Activated CD4-positive, alpha-beta T cell treated with anti-CD3 and anti-CD28 coated beads for 36 hours (primary cell): Measurements from ENCODE around the gene PRODH. TPM values are rescaled to one million over a fixed set of nuclear protein-coding genes. Genes with fewer than 3 reads are reported as not detected.
"Not testable (repeated sequence)": the region's sequence is repeated elsewhere in the genome, so short reads cannot be mapped to it uniquely, and the experiment has no call there.

ENCODE experiments used
- ATAC-seq: fragments of 200-7000 bp; cut with Tn5 transposase; one replicate; pipeline ENCODE4 v1.10.0; 2021; ENCODE audit warnings: mild to moderate bottlenecking, moderate library complexity
- CTCF ChIA-PET: fragments of 350-600 bp; sonication (Branson Sonifier 250); formaldehyde crosslinking; loops from one replicate; lab custom pipeline; 2021; ENCODE audit warnings: antibody characterized with exemption; lab: Charles Lee
- POLR2A ChIA-PET: fragments of 350-600 bp; sonication (Branson Sonifier 250); formaldehyde crosslinking; loops from one replicate; lab custom pipeline; 2021; ENCODE audit warnings: antibody characterized with exemption, inconsistent platforms; lab: Charles Lee
- DNase-seq: peaks from one replicate; pipeline ENCODE4 v3.0.0-alpha.2; 2020
- H3K27ac Mint-ChIP-seq: one replicate; pipeline ENCODE4 v1.8.0; 2021; ENCODE audit warnings: mixed read lengths
- H3K27me3 Mint-ChIP-seq: one replicate; pipeline ENCODE4 v1.8.0; 2021; ENCODE audit warnings: mixed read lengths
- H3K36me3 Mint-ChIP-seq: one replicate; pipeline ENCODE4 v1.8.0; 2021; ENCODE audit warnings: low read depth, mixed read lengths
- H3K4me1 Mint-ChIP-seq: one replicate; pipeline ENCODE4 v1.8.0; 2021; ENCODE audit warnings: mixed read lengths
- H3K4me3 Mint-ChIP-seq: one replicate; pipeline ENCODE4 v1.8.0; 2021; ENCODE audit warnings: mild to moderate bottlenecking, moderate library complexity, mixed read lengths
- H3K9me3 Mint-ChIP-seq: one replicate; pipeline ENCODE4 v1.8.0; 2021; ENCODE audit warnings: low read depth, mixed read lengths
- intact Hi-C, 2 experiments: fragments of 100-400 bp; cut with DNase I in 1 of 2; cut with micrococcal nuclease in 1 of 2; formaldehyde crosslinking; loops; one replicate each; pipeline versions ENCODE4 v1.14.2 to v1.15.1; 2022 to 2024; cut with DNase I, micrococcal nuclease
- total RNA-seq, 2 experiments: library from RNA; stranded (reverse); gene quantifications; one replicate each; pipeline ENCODE4 v1.2.3, GENCODE V29; 2021

The PRODH gene
- total RNA-seq, 2 experiments from 2014 or later, result not detected

DNA sequence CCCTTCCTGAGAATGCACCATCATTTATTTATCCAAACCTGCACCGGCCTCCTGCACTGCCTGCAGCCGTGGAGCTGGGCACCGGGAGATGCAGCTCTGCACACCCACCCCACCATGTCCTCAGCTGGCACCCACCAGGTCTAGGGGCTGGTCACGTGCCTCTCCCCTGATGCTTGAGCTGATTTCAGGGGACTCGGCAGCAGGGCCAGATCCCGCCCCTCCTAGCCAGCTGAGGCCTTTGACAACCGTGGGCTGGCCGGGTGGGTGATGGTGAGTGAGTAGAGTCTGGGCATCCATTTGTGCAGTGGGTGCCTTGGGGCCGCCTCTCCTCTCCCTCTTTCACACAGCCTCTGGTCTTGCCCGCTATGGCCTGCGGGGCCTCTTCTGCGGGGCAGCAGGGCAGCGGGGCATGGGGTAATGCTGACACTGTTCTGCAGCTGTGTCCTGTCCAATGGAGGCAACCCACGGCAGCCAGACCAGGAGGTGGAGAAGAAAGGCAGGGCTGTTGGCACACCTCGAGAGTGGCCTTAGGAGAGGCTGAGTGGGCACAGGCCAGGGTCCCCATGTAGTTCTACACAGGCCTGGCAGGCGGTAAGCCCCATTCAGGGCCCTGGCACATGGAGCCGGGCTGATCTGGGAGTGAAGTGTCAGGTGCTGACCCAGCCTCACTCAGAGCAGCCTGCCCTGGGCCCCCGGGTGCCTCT is 38.5 kb upstream of the PRODH start:
- DNase-seq (no peak), ATAC-seq (no peak)
- intact Hi-C loops, result no loop called here
- no peak overlapping the region for H3K4me3 Mint-ChIP-seq
- ChIA-PET CTCF (no interaction called here), POLR2A (no interaction called here)
- H3K36me3 Mint-ChIP-seq, result no peaks in the 10 kb centered on the region
- no peak overlapping the region for H3K27ac Mint-ChIP-seq
- no peaks in the 10 kb centered on the region for H3K9me3 Mint-ChIP-seq
- H3K4me1 Mint-ChIP-seq, result no peaks in the 10 kb centered on the region
- H3K27me3 Mint-ChIP-seq, result peaks cover 4% of the 10 kb centered on the region

DNA sequence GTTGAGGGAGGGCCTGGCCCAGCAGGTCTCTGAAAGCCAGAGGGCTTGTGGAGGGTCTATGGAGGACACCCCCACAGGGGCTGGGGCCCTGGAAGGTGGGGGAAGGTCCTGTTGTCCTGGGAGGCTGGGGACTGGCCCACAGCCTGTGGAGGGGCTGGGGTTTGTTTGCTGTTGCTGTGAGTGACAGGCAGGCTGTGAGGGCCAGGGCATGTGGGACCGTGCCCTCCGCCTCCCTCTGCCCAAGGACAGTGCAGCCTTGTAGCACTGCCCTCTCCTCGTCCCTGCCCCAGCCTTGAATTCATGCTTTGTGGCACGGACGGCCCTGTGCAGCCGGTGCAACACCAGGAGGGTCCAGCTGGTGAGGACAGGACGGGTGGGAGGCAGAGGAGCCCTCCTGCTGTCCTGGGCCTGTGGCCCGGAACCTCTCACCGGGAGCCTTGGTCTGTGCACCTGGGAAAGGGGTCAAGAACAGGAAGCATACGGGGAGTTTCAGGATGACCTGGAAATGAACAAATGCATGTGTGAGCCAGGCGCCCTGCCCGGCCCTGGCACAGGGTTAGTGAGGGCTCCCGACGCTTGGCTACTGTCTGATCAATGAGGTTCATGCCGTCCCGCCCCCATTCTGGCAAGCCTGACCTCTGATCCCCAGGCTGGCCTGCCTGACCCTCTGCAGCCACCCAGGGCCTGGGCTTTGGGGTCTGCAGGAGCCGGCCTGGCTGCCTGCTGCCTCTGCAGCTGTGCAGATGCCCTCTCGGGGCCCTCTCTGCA is 37.4 kb upstream of the PRODH start:
- ATAC-seq, result no peak

DNA sequence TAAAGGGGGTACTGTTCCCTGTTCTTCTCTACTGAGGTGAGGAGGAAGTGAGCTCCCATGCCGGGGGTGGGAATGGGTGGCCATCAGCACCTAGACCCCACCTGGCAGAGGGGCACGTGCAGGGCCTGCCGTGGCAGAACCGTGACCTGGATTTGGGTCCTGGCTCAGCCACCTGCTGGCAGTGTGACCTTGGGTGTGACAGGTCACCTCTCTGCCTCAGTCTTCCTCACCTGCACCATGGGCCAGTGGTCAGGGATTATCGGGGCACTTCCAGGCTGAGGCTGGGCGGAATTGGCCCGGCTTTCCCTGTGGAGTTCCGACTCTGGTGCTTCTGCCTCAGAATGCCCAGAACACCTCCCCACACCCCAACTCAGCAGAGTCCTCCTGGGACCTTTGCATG is 36.5 kb upstream of the PRODH start:
- intact Hi-C loops, H3K36me3 Mint-ChIP-seq, ATAC-seq, H3K9me3 Mint-ChIP-seq, POLR2A ChIA-PET, DNase-seq, CTCF ChIA-PET, H3K27ac Mint-ChIP-seq, H3K4me3 Mint-ChIP-seq, H3K27me3 Mint-ChIP-seq, H3K4me1 Mint-ChIP-seq: not testable (repeated sequence)

More for the DNA sequence above, 37.4 kb upstream of the PRODH start:
- ChIA-PET CTCF (no interaction called here), POLR2A (no interaction called here)
- no peaks in the 10 kb centered on the region for H3K4me1 Mint-ChIP-seq
- intact Hi-C loops, result no loop called here
- H3K9me3 Mint-ChIP-seq, result no peaks in the 10 kb centered on the region
- no peak overlapping the region for H3K4me3 Mint-ChIP-seq
- peaks cover 7% of the 10 kb centered on the region for H3K27me3 Mint-ChIP-seq
- no peak for DNase-seq
- no peaks in the 10 kb centered on the region for H3K36me3 Mint-ChIP-seq
- no peak overlapping the region for H3K27ac Mint-ChIP-seq

DNA sequence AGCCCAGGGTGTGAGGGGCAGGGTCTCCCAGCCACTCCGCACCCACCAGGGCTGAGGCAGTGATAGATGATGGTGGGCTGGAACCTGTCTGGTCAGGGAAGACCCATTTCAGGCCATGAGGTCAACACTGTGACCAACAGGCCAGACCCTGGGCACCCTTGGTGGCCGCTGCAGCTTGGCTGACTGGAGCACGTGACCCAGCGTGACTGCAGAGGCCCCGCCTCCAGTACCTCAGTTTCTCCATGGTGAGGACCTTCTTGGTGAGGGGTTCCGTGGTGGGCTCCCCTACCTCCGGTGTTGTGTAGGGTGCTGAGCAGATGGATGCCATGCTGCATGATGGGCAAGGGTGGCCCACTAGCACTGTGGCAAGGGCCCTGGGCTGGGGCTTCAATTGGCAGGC is 35.9 kb upstream of the PRODH start:
- H3K4me3 Mint-ChIP-seq, intact Hi-C loops, H3K27me3 Mint-ChIP-seq, ATAC-seq, H3K27ac Mint-ChIP-seq, H3K4me1 Mint-ChIP-seq, CTCF ChIA-PET, H3K36me3 Mint-ChIP-seq, H3K9me3 Mint-ChIP-seq, DNase-seq, POLR2A ChIA-PET: not testable (repeated sequence)

DNA sequence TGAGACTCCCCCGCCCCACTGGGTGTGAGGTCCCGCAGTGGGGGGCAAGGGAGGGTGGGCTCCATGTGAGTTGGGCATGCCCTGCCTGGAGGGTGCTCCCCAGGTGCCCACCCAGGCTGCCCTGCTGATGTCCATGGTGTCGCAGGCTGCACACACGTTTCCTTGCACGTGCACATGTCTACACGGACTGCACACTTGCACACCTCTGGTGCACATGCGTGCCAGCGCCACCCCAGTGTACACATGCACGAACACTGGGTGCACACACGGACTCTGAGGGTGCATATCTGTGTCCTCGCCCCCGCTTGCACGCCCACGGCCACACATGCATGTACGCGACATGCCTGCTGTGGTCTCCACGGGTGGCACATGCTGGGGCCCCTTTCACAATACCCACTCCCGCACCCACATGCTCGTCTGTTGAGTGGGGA is 35.2 kb upstream of the PRODH start:
- Mint-ChIP-seq H3K36me3 (no peaks in the 10 kb centered on the region), H3K4me3 (no peak overlapping the region), H3K9me3 (no peaks in the 10 kb centered on the region), H3K27me3 (peaks cover 5% of the 10 kb centered on the region), H3K27ac (no peak overlapping the region), H3K4me1 (no peaks in the 10 kb centered on the region)
- intact Hi-C loops, result no loop called here
- no peak for DNase-seq
- CTCF ChIA-PET, result no interaction called here
- ATAC-seq, result no peak
- POLR2A ChIA-PET, result no interaction called here

DNA sequence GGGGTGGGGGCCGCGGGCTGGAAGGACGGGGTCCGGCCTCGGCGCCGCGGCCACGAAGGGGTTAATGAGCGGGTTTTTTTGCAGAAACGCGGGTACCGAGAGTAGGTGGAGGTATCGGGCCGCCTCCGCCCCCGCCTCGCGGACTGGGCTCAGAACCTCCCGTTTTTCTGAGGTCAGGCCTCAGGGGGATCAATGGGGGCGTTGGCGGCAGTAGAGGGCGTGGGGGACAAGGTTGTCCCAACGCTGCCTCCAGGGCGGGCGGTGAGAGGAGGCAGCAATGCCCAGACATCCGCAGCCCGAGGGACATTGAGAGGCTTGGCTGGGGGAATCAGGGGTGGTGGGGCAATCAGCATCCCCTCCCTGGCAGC is 34.8 kb upstream of the PRODH start:
- Mint-ChIP-seq H3K27ac (no peak overlapping the region), H3K36me3 (no peaks in the 10 kb centered on the region), H3K27me3 (peaks cover 5% of the 10 kb centered on the region), H3K9me3 (no peaks in the 10 kb centered on the region), H3K4me3 (no peak overlapping the region), H3K4me1 (no peaks in the 10 kb centered on the region)
- ATAC-seq, result no peak
- CTCF ChIA-PET, result no interaction called here
- no peak for DNase-seq
- POLR2A ChIA-PET, result no interaction called here
- intact Hi-C loops, result no loop called here

DNA sequence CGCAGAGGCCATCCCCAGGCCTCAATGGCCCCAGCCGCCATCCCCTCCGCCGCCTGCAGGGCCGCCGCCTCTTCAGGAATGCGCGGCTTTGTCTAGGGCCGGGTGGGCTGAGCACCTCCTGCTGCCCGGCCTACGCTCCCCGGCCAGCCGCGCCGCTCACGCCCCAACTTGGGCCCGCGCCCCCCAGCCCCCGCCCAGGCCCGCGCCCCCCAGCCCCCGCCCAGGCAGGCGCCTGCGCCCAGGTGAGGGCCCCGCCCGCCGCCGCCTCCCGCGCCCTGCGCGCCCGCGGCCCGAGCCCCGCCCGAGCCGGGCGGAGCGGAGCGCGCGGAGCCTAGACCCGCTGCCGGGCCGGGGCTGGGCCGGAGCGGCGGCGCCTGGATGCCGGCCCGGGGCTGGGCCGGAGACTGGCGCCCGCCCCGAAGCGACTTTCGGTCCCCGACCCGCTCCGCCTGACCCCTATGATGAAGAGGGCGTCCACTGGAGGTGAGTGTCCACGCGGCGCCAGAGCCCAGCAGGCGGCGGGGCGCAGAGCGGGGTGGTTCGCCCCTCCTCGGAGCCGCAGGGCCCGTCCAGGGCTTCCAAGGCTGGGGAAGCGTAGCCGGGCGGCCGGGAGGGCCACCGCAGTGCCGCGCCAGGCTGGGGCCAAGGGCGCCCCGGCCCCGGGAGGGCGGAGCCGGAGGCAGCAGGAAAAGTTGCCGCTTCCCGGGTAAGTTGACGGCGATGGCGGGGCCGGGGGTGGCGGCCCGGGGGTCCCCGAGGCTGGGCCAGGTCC is 34.3 kb upstream of the PRODH start:
- ChIA-PET CTCF (no interaction called here), POLR2A (no interaction called here)
- H3K27me3 Mint-ChIP-seq, result peaks cover 5% of the 10 kb centered on the region
- H3K4me1 Mint-ChIP-seq, result no peaks in the 10 kb centered on the region
- no peaks in the 10 kb centered on the region for H3K36me3 Mint-ChIP-seq
- intact Hi-C loops, result no loop called here
- no peak overlapping the region for H3K4me3 Mint-ChIP-seq
- DNase-seq, result no peak
- ATAC-seq, result peak; percentile 26
- no peak overlapping the region for H3K27ac Mint-ChIP-seq
- H3K9me3 Mint-ChIP-seq, result no peaks in the 10 kb centered on the region

DNA sequence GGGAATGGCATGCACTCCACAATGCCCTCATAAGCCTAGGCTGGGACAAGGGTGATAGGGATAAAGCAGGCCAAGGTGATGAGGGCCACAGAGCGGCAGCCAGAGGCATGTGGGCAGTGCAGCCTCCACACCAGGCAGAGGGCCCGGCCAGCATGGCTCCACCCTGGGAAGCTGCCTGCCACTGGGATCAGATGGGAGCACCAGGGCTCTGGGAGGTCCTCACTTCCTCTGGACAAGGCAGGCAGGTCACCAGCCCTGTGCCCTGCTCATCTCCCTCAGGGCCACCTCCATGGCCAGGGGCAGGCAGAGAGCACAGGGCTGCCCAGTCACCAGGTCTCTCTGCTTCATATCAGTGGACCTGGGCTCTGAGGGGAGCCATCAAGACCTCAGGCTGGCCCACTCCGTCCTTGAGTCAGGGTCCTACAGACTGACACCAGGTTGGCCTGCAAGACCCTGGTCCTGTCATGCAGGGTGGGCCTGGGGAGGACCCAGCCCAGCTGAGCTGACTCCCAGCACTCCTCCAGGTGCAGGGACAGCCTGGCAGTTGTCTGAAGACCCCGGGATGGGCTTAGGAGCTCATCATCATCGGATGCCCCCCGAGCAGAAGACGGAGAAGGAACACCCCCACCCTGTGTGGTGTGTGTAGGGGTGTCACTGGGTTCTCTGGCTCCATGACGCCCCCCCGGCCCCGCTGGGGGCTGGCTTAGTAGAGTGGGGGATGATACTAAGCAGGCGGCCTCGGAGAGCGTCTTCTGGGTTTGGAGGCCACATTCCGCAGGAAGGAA is 33.3 kb upstream of the PRODH start:
- CTCF ChIA-PET, H3K9me3 Mint-ChIP-seq, POLR2A ChIA-PET, H3K4me3 Mint-ChIP-seq, intact Hi-C loops, ATAC-seq, H3K27me3 Mint-ChIP-seq, H3K36me3 Mint-ChIP-seq, H3K27ac Mint-ChIP-seq, H3K4me1 Mint-ChIP-seq, DNase-seq: not testable (repeated sequence)

DNA sequence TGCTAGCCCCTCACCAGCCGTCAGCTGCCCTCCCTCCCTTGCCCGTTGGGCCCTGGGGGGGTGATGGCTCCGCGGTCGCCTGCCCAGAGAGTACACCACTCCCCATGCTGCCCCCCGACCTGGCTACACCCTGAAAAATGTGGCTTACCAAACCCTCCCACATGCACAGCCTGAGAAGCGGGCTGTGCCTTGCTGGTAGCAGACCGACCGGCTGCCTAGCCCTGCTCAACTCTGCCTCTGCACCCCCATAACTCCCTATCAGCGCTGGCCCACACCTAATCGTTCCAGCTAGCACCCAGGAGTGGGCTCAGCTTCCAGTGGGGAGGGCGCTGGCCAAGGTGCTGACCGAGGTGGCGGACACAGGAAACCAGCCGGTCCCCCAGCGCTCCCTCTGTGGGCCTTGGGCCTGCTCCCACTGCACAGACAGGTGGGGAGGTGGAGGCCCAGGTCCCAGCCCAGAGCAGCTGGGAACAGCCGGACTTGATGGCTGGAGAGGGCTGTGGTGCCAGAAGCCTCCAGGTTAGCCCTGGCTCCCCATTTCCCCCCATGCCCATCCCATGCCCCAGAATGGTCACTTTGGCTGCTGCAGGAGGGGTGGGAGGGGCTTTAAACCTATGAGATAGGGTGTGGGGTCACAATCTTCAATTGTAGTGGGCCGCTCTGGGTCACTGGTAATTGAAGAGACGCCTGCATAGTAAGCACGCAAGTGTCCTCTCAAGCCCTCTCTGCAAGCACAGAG is 32.1 kb upstream of the PRODH start:
- DNase-seq (peak; percentile 19), ATAC-seq (no peak)
- intact Hi-C loops, result no loop called here
- ChIA-PET POLR2A (no interaction called here), CTCF (no interaction called here)
- H3K36me3 Mint-ChIP-seq, result no peaks in the 10 kb centered on the region
- H3K4me3 Mint-ChIP-seq, result no peak overlapping the region
- H3K27ac Mint-ChIP-seq, result no peak overlapping the region
- no peaks in the 10 kb centered on the region for H3K9me3 Mint-ChIP-seq
- H3K27me3 Mint-ChIP-seq, result peaks cover 5% of the 10 kb centered on the region
- no peaks in the 10 kb centered on the region for H3K4me1 Mint-ChIP-seq

DNA sequence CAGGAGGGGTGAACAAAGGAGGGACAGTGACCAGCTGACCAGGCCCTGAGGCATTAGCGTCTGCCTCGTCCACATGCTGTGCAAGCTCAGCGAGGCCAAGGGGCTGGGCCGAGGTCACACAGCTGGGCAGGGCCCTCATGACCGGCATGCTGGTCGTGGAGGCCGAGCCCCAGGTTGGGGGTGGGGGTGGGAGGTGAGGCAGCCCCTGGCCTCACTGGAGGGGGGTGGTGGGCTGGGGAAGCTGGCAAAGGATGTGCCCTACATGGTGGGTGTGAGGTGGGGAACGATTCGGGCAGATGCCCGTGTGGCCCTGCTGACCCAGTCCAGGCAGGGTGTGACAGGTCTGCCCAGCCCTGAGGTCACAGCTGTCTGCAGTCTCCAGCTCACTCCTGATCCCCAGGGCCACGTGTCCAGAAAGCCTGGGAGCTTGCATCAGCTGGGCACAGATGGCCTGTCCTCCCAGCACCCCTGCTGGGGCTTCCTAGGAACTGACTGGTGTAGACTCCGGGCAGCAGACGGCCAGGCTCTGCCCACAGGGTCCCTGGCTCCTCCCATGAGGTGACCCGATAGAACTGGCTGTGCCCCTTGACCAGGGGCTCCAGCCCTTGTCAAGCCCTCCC is 31.4 kb upstream of the PRODH start:
- H3K36me3 Mint-ChIP-seq, H3K9me3 Mint-ChIP-seq, H3K27ac Mint-ChIP-seq, H3K4me3 Mint-ChIP-seq, ATAC-seq, H3K4me1 Mint-ChIP-seq, DNase-seq, intact Hi-C loops, H3K27me3 Mint-ChIP-seq, POLR2A ChIA-PET, CTCF ChIA-PET: not testable (repeated sequence)
